GM12875 (cell line): ENCODE results near the gene PTPN11.

Experiments used
- H3K4me3 ChIP-seq: one replicate; pipeline ENCODE4 v1.5.1; 2011; ENCODE audit warnings: low read depth, low read length, control low read depth
- CTCF ChIP-seq: IDR thresholded peaks from 2 replicates; pipeline ENCODE4 v1.5.1; 2011; ENCODE audit warnings: low read depth, mild to moderate bottlenecking, control low read depth, inconsistent platforms, low read length, moderate library complexity, borderline replicate concordance; ENCODE audit not compliant: insufficient read depth

Gene PTPN11

GRCh38 chr12:112496496-112496895, 77.7 kb downstream of the PTPN11 start:
- H3K4me3 ChIP-seq, result no peak overlapping the region
- TF ChIP-seq CTCF, result no peak

- TF ChIP-seq CTCF, result no peak
- no peak overlapping the region for H3K4me3 ChIP-seq
Measured at GRCh38 chr12:112498580-112498979, 79.8 kb downstream of the PTPN11 start.

- TF ChIP-seq CTCF, result no peak
- no peak overlapping the region for H3K4me3 ChIP-seq
Measured at GRCh38 chr12:112503512-112503911, 84.8 kb downstream of the PTPN11 start.

GRCh38 chr12:112506513-112507166, 87.9 kb downstream of the PTPN11 start:
- no peak for TF ChIP-seq CTCF
- H3K4me3 ChIP-seq, result no peak overlapping the region

GRCh38 chr12:112513471-112513870, 94.7 kb downstream of the PTPN11 start:
- TF ChIP-seq CTCF, result no peak

GRCh38 chr12:112514456-112514855, 95.7 kb downstream of the PTPN11 start:
- no peak overlapping the region for H3K4me3 ChIP-seq
- no peak for TF ChIP-seq CTCF

More at GRCh38 chr12:112513471-112513870, 94.7 kb downstream of the PTPN11 start:
- no peak overlapping the region for H3K4me3 ChIP-seq

GRCh38 chr12:112514926-112515642, 96.3 kb downstream of the PTPN11 start:
- no peak overlapping the region for H3K4me3 ChIP-seq
- no peak for TF ChIP-seq CTCF
